RWPE1 (cell line): Measurements from ENCODE around the gene CPAMD8.

ENCODE experiments used
- CTCF ChIA-PET: fragments of 350-600 bp; sonication (Branson Sonifier 250); formaldehyde crosslinking; extraction: SDS; loops from one replicate; lab custom pipeline; 2021; lab: Yijun Ruan, JAX
- POLR2A ChIA-PET: fragments of 400-600 bp; formaldehyde crosslinking; extraction: SDS; loops from one replicate; lab custom pipeline; 2020; ENCODE audit warnings: antibody characterized with exemption; ENCODE audit not compliant: low non-redundant PET; lab: Yijun Ruan, JAX
- DNase-seq: peaks from one replicate; pipeline ENCODE4 v3.0.0; 2012; ENCODE audit warnings: low spot score
- H3K27ac ChIP-seq: fragments of 450-650 bp; 2 replicates; pipeline ENCODE4 v1.5.1; 2017
- TF ChIP-seq, protein P1 (sequence below): fragments of 450-650 bp; conservative IDR thresholded peaks from 2 replicates; pipeline ENCODE4 v1.5.1; 2017; ENCODE audit warnings: low read depth, mild to moderate bottlenecking

The CPAMD8 gene

DNA sequence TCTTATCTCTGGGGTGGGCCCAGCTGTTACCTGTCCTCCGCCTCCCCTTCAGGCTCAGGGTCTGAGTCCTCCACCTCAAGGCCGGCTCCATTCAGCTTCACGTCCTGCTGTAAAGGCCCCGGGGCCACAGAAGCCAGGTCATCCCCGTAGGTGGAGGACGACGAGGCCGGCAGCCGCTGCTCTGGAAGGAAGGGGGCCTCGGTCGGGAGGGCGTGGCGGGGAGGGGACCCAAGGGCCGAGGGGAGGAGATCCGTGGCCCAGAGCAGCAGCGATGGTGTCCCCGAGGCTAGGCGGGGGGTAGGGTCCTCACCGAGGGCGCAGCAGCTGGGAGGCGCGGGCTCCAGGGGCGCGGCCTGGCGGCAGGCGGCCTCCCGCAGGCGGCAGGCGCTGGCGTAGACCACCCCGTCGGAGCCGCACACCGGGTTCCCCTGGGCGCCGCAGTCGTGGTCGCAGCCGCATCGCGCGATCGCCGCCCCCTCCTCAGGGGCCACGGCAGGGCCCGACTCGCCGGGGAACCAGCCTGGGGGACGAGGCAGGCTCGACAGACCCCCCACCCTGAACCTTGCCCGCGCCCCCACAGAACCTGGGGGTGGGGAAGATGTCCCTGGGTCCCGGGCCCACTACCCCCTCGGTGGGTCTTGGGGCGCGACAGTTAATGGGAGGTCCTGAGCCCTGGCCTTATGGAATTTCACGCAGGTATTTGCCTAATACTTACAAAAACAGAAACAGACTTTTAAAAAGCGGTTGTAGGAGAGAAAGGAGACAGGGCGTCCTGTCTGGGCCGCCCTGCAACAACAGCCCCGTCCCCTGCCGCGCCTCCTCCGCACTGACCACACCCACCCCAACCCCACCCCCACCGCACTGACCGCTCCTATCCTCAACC, 130.2 kb downstream of the CPAMD8 start:
- ChIA-PET CTCF (interaction anchor here (0.8 kb wide), 1 partner anchor 12 kb away, joined by 3 read pairs; no protein-coding TSS in a partner anchor), POLR2A (interaction anchor here (0.6 kb wide), 1 partner anchor 46 kb away, joined by 4 read pairs; no protein-coding TSS in a partner anchor)
- H3K27ac ChIP-seq = peak overlapping the region; percentile 67
- TF ChIP-seq, protein P1, sequence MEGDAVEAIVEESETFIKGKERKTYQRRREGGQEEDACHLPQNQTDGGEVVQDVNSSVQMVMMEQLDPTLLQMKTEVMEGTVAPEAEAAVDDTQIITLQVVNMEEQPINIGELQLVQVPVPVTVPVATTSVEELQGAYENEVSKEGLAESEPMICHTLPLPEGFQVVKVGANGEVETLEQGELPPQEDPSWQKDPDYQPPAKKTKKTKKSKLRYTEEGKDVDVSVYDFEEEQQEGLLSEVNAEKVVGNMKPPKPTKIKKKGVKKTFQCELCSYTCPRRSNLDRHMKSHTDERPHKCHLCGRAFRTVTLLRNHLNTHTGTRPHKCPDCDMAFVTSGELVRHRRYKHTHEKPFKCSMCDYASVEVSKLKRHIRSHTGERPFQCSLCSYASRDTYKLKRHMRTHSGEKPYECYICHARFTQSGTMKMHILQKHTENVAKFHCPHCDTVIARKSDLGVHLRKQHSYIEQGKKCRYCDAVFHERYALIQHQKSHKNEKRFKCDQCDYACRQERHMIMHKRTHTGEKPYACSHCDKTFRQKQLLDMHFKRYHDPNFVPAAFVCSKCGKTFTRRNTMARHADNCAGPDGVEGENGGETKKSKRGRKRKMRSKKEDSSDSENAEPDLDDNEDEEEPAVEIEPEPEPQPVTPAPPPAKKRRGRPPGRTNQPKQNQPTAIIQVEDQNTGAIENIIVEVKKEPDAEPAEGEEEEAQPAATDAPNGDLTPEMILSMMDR = no peak
- no peak for DNase-seq

DNA sequence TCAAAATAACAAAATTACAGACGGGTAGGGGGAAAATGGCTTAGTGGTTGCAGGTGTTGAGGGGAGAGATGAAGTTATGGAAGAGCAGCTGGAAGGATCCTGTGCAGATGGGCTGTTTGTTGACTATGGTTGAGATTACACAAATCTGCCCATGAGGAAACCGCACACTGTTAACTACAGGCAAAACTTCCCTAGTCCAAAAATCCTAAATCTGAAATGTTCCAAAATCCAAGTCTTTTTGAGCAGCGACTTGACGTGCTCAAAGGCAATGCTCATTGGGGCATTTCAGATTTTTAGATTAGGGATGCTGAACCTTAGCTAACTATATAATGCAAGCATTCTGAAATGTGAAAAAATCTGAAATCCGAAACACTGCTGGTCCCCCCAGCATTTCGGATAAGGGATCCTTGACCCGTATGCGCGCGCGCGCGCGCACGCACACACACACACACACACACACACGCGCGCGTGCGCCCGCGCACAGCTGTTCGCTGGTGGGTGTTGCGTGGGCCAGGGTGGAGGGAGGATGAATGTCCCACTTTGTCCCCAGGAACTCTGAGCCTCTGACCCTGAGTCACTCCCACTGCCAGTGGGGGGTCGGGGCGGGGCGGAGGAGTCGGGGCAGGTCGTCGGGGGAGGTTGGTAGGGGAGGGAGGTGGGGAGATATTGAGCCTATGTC, 131.0 kb downstream of the CPAMD8 start:
- ChIA-PET POLR2A (interaction anchor here (0.6 kb wide), 1 partner anchor 47 kb away, joined by 4 read pairs; no protein-coding TSS in a partner anchor), CTCF (interaction anchor here (0.8 kb wide), 1 partner anchor 13 kb away, joined by 3 read pairs; no protein-coding TSS in a partner anchor)
- no peak overlapping the region for H3K27ac ChIP-seq
- TF ChIP-seq, protein P1 = no peak
- no peak for DNase-seq

DNA sequence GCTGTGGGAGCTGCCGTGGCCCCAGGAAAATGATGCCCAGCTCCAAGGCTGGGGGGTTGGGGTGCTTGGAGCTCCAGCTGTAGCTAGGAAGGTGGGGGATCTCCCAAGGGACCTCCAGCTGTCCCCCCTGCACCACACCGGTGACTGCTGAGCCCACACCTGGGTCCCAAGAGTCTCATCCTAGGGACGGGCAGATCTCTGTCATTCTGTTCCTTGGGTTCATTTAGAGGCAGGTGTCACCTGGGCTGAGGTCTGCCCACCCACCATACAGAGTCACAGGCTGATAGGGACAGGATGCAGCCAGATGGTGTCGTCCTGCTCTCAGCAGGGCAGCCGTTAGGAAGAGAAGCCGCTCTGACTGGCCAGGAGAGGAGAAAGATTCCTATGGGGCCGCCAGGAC, 132.5 kb downstream of the CPAMD8 start:
- CTCF ChIA-PET = no interaction called here
- DNase-seq = no peak
- POLR2A ChIA-PET = no interaction called here
- H3K27ac ChIP-seq = peak overlapping the region; percentile 25
- TF ChIP-seq, protein P1 = no peak

DNA sequence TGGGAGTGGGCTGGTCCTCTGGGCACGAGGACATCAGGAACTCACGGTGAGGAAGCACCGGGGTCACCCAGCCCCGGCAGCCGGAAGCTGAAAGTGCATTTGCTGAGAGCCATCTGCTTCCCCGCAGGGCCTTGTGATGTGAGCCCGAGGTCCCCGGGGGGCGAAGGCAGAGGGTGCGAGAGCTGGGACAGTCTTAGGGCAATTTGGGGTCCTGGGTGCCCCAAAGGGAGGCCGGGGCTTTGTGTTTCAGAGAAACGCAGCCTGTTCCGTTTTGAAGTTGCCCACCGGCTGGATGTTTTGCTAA, 133.0 kb downstream of the CPAMD8 start:
- TF ChIP-seq, protein P1 = no peak
- CTCF ChIA-PET = no interaction called here
- H3K27ac ChIP-seq = peak overlapping the region; percentile 25
- POLR2A ChIA-PET = no interaction called here
- DNase-seq = no peak

DNA sequence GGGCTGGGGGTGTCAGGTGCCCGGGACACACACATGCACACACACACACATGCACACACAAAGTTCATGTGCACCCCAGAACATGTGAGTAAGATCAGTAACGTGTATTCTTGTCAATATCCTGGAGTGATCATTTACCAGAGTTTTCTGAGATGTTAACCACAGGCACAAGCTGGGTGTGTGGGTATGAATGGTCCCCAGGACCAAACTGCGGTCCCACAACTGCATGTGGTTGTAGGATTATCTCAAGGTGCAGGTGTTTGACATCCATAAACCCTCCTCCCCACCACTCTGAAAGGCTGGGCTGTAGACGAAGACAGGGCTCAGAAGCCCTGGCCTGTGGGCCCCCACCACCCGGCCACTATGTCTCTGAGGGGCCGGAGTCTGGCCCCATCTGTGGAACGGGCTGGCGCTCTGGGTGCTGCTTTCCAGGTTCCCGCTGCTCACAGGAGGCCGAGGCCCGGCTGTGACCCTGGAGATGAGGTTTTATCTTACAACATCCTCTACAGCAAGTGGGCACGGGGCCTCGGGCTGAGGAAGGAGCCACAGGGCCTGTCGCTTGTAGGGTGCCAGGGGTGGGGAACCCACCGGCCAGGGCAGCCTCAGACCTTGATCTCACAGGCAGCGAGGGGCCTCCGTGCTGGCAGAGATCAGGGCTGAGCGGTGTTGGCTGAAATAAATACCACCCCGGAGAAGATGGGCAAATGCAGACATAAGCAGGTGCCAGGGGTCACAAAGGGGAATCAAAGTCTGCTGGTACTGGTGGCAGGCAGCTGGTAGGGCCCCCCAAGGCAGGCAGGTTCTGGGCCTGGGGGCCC, 133.5 kb downstream of the CPAMD8 start:
- POLR2A ChIA-PET = no interaction called here
- CTCF ChIA-PET = no interaction called here
- no peak for DNase-seq
- H3K27ac ChIP-seq = peak overlapping the region; percentile 25
- TF ChIP-seq, protein P1 = no peak

DNA sequence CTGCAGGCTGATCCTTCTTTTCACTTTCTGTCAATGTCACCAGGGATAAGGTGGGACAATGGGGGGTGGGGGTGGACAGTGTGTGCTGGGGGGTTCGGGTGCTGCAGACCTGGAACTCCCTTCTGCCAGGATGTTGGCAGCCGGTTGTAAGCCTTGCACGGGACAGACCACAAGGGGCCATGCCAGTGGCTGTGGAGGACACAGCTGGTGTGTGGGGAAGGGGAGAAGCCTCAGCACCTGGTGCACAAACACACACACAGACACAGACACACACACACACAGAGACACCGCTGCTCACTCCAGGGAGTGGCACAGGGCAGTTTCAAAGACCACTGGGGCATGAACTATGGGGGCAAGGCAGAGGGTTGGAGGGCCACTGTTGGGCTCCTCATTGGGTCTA, 134.2 kb downstream of the CPAMD8 start:
- TF ChIP-seq, protein P1 = no peak
- no peak overlapping the region for H3K27ac ChIP-seq
- ChIA-PET POLR2A (no interaction called here), CTCF (no interaction called here)
- DNase-seq = no peak
